ENCODE measurements around the gene NDUFA12.

- no peak for TF ChIP-seq EP300 (IDR thresholded peaks at IDR 0.05; ENCODE audit: borderline replicate concordance)
- no peak for TF ChIP-seq YY1 (IDR thresholded peaks at IDR 0.05; ENCODE audit: low read depth)
- TF ChIP-seq ZBTB7A (IDR thresholded peaks at IDR 0.05; ENCODE audit: low read depth): no peak
- TF ChIP-seq, protein P1, sequence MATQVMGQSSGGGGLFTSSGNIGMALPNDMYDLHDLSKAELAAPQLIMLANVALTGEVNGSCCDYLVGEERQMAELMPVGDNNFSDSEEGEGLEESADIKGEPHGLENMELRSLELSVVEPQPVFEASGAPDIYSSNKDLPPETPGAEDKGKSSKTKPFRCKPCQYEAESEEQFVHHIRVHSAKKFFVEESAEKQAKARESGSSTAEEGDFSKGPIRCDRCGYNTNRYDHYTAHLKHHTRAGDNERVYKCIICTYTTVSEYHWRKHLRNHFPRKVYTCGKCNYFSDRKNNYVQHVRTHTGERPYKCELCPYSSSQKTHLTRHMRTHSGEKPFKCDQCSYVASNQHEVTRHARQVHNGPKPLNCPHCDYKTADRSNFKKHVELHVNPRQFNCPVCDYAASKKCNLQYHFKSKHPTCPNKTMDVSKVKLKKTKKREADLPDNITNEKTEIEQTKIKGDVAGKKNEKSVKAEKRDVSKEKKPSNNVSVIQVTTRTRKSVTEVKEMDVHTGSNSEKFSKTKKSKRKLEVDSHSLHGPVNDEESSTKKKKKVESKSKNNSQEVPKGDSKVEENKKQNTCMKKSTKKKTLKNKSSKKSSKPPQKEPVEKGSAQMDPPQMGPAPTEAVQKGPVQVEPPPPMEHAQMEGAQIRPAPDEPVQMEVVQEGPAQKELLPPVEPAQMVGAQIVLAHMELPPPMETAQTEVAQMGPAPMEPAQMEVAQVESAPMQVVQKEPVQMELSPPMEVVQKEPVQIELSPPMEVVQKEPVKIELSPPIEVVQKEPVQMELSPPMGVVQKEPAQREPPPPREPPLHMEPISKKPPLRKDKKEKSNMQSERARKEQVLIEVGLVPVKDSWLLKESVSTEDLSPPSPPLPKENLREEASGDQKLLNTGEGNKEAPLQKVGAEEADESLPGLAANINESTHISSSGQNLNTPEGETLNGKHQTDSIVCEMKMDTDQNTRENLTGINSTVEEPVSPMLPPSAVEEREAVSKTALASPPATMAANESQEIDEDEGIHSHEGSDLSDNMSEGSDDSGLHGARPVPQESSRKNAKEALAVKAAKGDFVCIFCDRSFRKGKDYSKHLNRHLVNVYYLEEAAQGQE (IDR thresholded peaks at IDR 0.05; ENCODE audit: low read depth): no peak
- TF ChIP-seq, protein P2, sequence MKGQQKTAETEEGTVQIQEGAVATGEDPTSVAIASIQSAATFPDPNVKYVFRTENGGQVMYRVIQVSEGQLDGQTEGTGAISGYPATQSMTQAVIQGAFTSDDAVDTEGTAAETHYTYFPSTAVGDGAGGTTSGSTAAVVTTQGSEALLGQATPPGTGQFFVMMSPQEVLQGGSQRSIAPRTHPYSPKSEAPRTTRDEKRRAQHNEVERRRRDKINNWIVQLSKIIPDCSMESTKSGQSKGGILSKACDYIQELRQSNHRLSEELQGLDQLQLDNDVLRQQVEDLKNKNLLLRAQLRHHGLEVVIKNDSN (IDR thresholded peaks at IDR 0.05): no peak
- no peak for TF ChIP-seq TEAD4 (IDR thresholded peaks at IDR 0.05)
- TF ChIP-seq TAF1 (IDR thresholded peaks at IDR 0.05; ENCODE audit: low read depth): no peak
- TF ChIP-seq FOXM1 (IDR thresholded peaks at IDR 0.05; ENCODE audit: borderline replicate concordance, low read depth): no peak
- no peak for TF ChIP-seq NFIC (IDR thresholded peaks at IDR 0.05)
- no peak for TF ChIP-seq TCF12 (IDR thresholded peaks at IDR 0.05; ENCODE audit: low read depth)
- TF ChIP-seq CEBPB (IDR thresholded peaks at IDR 0.05): no peak
- TF ChIP-seq RAD21 (IDR thresholded peaks at IDR 0.05; ENCODE audit: low read depth): no peak
- TF ChIP-seq, protein P3, sequence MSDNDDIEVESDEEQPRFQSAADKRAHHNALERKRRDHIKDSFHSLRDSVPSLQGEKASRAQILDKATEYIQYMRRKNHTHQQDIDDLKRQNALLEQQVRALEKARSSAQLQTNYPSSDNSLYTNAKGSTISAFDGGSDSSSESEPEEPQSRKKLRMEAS (IDR thresholded peaks at IDR 0.05): no peak
These were observed 62.0 kb downstream of the NDUFA12 start for GRCh38 chr12:94941440-94941862.

Measured in Ishikawa (cell line).